ENCODE data around the gene GSDME.

The GSDME gene

GRCh38 chr7:24669971-24670591 is 87.2 kb downstream of the GSDME start:
- Histone ChIP-seq H3K9me3 (ENCODE audit: control insufficient read depth, insufficient read depth, low read depth, low read length) (no peaks in the 10 kb centered on the region), H3K4me1 (ENCODE audit: control insufficient read depth, insufficient read depth, low read length) (no peaks in the 10 kb centered on the region), H3K36me3 (ENCODE audit: control insufficient read depth in 2 of 2, insufficient read depth in 1 of 2, low read length in 2 of 2) (no peaks in the 10 kb centered on the region; a peak in 1 of 3 replicates), H3K27ac (ENCODE audit: extremely low read depth, low read depth, low read length) (no peak overlapping the region), H3K4me3 (ENCODE audit: low read depth, low read length) (no peak overlapping the region)
- POLR2A ChIA-PET, result no interaction called here
- no peak for TF ChIP-seq ZNF48 (tag by site-specific recombination; IDR thresholded peaks at IDR 0.05)
- CTCF ChIA-PET, result interaction anchor here (0.6 to 7.3 kb wide), 7 partner anchors 94 to 423 kb away, joined by 3 to 42 read pairs (median 4); partner anchors contain the start of gene PALS2

- no peak overlapping the region for H3K27ac ChIP-seq (ENCODE audit: extremely low read depth, low read depth, low read length)
- no peak for TF ChIP-seq ATF2 (tag by site-specific recombination; IDR thresholded peaks at IDR 0.05; ENCODE audit: low read depth)
- no peak for TF ChIP-seq ZNF280D (tag by site-specific recombination; IDR thresholded peaks at IDR 0.05)
- TF ChIP-seq RBAK (tag by site-specific recombination; IDR thresholded peaks at IDR 0.05), result no peak
- TF ChIP-seq KLF17 (tag by site-specific recombination; IDR thresholded peaks at IDR 0.05), result no peak
- no peak for TF ChIP-seq HOXC10 (CRISPR knock-in tag; IDR thresholded peaks at IDR 0.05)
- TF ChIP-seq ZIC2 (tag by site-specific recombination; IDR thresholded peaks at IDR 0.05), result no peak
- TF ChIP-seq ZNF148 (tag by site-specific recombination; IDR thresholded peaks at IDR 0.05; ENCODE audit: borderline replicate concordance), result no peak
- TF ChIP-seq ZNF133 (tag by site-specific recombination; IDR thresholded peaks at IDR 0.05), result no peak
- TF ChIP-seq ZNF121 (tag by site-specific recombination; IDR thresholded peaks at IDR 0.05), result no peak
- no peak for TF ChIP-seq ZNF2 (tag by site-specific recombination; IDR thresholded peaks at IDR 0.05)
- no peak for TF ChIP-seq ZNF221 (tag by site-specific recombination; IDR thresholded peaks at IDR 0.05; ENCODE audit: borderline replicate concordance)
- no peak for TF ChIP-seq ZNF354C (tag by site-specific recombination; IDR thresholded peaks at IDR 0.05; ENCODE audit: borderline replicate concordance, low read depth)
- H3K36me3 ChIP-seq (ENCODE audit: control insufficient read depth in 2 of 2, insufficient read depth in 1 of 2, low read length in 2 of 2), result no peaks in the 10 kb centered on the region; a peak in 1 of 3 replicates
- CTCF ChIA-PET, result interaction anchor here (0.6 to 7.3 kb wide), 7 partner anchors 54 to 424 kb away, joined by 3 to 42 read pairs (median 3); partner anchors contain the start of gene PALS2
- no peaks in the 10 kb centered on the region for H3K9me3 ChIP-seq (ENCODE audit: control insufficient read depth, insufficient read depth, low read depth, low read length)
- POLR2A ChIA-PET, result interaction anchor here (0.6 kb wide), 1 partner anchor 1287 kb away, joined by 3 read pairs; no protein-coding TSS in a partner anchor
- H3K4me1 ChIP-seq (ENCODE audit: control insufficient read depth, insufficient read depth, low read length), result no peaks in the 10 kb centered on the region
- H3K4me3 ChIP-seq (ENCODE audit: low read depth, low read length), result no peak overlapping the region
Observed at GRCh38 chr7:24668927-24669635, 88.2 kb downstream of the GSDME start.

Data from HEK293 (cell line).